ENCODE measurements around the gene PRR14L. TPM values are rescaled to one million over a fixed set of nuclear protein-coding genes. Genes with fewer than 3 reads are reported as not detected.

PRR14L gene
- total RNA-seq, 4 donors from 2014 or later: 37.0 to 53.7 (median 49.2) TPM

DNA sequence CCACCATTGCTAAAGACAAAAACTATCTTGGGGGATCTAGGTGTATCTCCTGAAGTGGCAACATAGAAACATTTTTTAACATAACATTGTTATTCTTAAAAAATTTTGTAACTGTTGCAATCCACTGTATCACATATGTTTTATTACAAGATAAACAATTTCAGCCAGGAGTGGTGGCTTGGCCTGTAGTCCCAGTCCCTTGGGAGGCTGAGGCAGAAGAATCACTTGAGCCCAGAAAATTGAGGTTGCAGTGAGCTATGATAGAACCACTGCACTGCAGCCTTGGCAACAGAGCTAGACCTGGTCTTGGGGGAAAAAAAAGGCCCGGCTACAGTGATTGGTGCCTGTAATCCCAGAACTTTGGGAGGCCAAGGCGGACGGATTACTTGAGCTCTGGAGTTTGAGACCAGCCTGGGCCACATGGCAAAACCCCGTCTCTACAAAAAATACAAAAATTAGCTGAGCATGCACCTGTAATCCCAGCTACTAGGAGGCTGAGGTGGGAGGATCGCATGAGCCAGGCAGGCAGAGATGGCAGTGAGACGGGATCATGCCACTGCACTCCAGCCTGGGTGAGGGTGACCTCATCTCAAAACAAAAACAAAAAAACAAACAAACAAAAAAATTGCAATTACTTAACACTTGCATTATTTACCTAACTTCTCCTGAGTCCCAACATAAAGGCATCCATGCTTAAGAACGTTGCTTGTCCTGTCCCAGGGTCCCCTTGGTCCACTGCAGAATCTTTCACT is 2.3 kb upstream of the PRR14L start:
- WGBS, 2 donors (ENCODE audit: low coverage in 1 of 2): 85 to 90% methylated on average over 3 to 7 of the region's 7 CpGs
- no peaks in the 10 kb centered on the region for H3K9me3 ChIP-seq
- H3K27ac ChIP-seq: peak overlapping the region; percentile 92 to 98 (median 95)
- in situ Hi-C loops (cut with MboI; ENCODE audit: low pct_ligation_motif_present in 1 of 4, low pct_unique_long_range_greater_than_20kb in 1 of 4, low sequenced_read_pairs in 3 of 4): no loop called here
- no peaks in the 10 kb centered on the region for H3K36me3 ChIP-seq
- DNase-seq: no peak
- H3K4me1 ChIP-seq: peaks cover 17 to 57% (median 38%) of the 10 kb centered on the region in 4 donors
- H3K4me3 ChIP-seq: no peak overlapping the region
- no peaks in the 10 kb centered on the region for H3K27me3 ChIP-seq
- TF ChIP-seq, protein P1, sequence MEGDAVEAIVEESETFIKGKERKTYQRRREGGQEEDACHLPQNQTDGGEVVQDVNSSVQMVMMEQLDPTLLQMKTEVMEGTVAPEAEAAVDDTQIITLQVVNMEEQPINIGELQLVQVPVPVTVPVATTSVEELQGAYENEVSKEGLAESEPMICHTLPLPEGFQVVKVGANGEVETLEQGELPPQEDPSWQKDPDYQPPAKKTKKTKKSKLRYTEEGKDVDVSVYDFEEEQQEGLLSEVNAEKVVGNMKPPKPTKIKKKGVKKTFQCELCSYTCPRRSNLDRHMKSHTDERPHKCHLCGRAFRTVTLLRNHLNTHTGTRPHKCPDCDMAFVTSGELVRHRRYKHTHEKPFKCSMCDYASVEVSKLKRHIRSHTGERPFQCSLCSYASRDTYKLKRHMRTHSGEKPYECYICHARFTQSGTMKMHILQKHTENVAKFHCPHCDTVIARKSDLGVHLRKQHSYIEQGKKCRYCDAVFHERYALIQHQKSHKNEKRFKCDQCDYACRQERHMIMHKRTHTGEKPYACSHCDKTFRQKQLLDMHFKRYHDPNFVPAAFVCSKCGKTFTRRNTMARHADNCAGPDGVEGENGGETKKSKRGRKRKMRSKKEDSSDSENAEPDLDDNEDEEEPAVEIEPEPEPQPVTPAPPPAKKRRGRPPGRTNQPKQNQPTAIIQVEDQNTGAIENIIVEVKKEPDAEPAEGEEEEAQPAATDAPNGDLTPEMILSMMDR (IDR thresholded peaks at IDR 0.05): no peak
- TF ChIP-seq POLR2AphosphoS5 (IDR thresholded peaks at IDR 0.05): no peak
- TF ChIP-seq POLR2A (IDR thresholded peaks at IDR 0.05): no peak
- no peak for TF ChIP-seq EP300 (IDR thresholded peaks at IDR 0.05; ENCODE audit: low read depth)
- intact Hi-C loops (cut with DNase I; ENCODE audit: low total_unique reads): no loop called here

DNA sequence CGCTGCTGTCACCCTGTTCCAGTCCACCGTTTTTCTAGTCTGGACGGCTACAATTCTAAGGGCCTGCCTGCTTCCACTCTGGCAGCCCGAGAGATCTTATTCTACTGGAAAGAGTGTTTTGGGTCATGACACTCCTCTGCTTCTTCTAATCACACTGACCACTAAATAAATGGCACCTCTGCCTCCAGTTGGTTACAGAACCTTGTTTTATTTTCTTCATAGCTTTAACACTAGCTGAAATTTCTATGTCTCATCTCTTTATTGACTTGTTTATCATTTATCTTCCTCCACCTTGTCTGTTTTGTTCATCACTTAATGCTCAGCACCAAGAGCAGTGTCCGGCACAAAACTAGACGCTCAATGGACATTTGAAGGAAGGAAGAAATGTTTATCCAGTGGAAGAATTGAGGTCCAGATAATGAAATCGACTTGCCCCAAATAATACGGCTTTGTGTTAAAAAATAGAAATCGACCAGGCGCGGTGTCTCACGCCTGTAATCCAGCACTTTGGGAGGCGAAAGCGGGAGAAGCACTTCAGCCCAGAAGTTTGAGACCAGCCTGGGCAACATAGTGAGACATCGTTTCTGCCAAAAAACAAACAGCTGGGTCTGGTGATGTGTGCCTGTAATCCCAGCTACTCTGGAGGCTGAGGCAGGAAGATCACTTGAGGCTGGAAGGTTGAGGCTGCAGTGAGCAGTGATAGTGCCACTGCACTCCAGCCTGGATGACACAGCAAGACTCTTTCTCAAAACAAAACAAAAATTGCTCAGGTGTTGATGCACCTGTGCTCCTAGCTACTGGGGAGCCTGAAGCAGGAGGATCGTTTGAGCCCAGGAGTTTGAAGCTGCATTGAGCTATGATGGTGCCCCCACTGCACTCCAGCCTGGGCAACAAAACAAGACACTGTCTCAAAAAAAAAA is 693 bp upstream of the PRR14L start:
- H3K4me1 ChIP-seq: peaks cover 17 to 56% (median 38%) of the 10 kb centered on the region in 4 donors
- peak overlapping the region; percentile 93 to 99 (median 95) for H3K27ac ChIP-seq
- no peak for TF ChIP-seq POLR2AphosphoS5 (IDR thresholded peaks at IDR 0.05)
- TF ChIP-seq, protein P1 (IDR thresholded peaks at IDR 0.05): no peak
- no peak for TF ChIP-seq POLR2A (IDR thresholded peaks at IDR 0.05)
- no peak for TF ChIP-seq EP300 (IDR thresholded peaks at IDR 0.05; ENCODE audit: low read depth)
- no peaks in the 10 kb centered on the region for H3K9me3 ChIP-seq
- intact Hi-C loops (cut with DNase I; ENCODE audit: low total_unique reads): no loop called here
- in situ Hi-C loops (cut with MboI; ENCODE audit: low pct_ligation_motif_present in 1 of 4, low pct_unique_long_range_greater_than_20kb in 1 of 4, low sequenced_read_pairs in 3 of 4): no loop called here
- no peaks in the 10 kb centered on the region for H3K27me3 ChIP-seq
- no peak for DNase-seq
- H3K4me3 ChIP-seq: peak overlapping the region in 3 of 4 donors; percentile 97 to 100 (median 100)
- H3K36me3 ChIP-seq: no peaks in the 10 kb centered on the region
- WGBS, 2 donors (ENCODE audit: low coverage in 1 of 2): 64 to 86% methylated on average over 11 to 16 of the region's 16 CpGs

DNA sequence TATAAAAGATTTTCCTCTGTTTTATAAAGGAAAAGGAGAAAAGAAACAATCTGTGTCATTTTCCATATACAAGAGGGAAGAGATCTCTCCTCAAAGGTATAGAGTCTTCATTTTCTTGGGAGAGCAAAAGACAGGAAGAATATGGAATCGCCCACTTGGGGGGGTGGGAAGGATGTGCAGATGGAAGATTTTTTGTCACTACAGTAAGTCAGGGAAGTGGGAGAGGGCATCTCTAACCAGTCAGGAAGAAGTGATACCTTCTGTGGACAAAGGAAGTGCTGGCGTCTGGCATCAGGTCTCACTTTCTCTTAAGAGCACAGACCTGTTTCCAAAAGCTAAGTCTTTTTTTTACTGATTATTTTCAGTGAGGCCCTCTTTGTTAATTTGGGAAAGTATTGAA is 1.4 kb downstream of the PRR14L start:
- DNase-seq: no peak

More for the DNA sequence above, 1.4 kb downstream of the PRR14L start:
- intact Hi-C loops (cut with DNase I; ENCODE audit: low total_unique reads): no loop called here
- H3K27me3 ChIP-seq: no peaks in the 10 kb centered on the region
- TF ChIP-seq POLR2A (IDR thresholded peaks at IDR 0.05) (no peak), POLR2AphosphoS5 (IDR thresholded peaks at IDR 0.05) (no peak), EP300 (IDR thresholded peaks at IDR 0.05; ENCODE audit: low read depth) (no peak)
- TF ChIP-seq, protein P1 (IDR thresholded peaks at IDR 0.05): no peak
- H3K4me3 ChIP-seq: peak overlapping the region in 2 of 4 donors; percentile 100
- WGBS, 2 donors (ENCODE audit: low coverage in 1 of 2): 28 to 40% methylated on average over 2 of the region's 2 CpGs
- in situ Hi-C loops (cut with MboI; ENCODE audit: low pct_ligation_motif_present in 1 of 4, low pct_unique_long_range_greater_than_20kb in 1 of 4, low sequenced_read_pairs in 3 of 4): loop anchor here in 2 of 4 donors (10.0 kb wide), 2 partner anchors 74 to 84 kb away; partner anchors contain the start of gene PISD (in 1 of the 2)
- no peaks in the 10 kb centered on the region for H3K36me3 ChIP-seq
- peaks cover 14 to 40% (median 27%) of the 10 kb centered on the region in 4 donors for H3K4me1 ChIP-seq
- no peaks in the 10 kb centered on the region for H3K9me3 ChIP-seq
- H3K27ac ChIP-seq: peak overlapping the region in 3 of 4 donors; percentile 94 to 99 (median 96)

Measured in transverse colon (tissue), 4 donors.